Skeletal muscle cell (primary cell): ENCODE data around the gene MSANTD3.
"Not testable (repeated sequence)": the region's sequence is repeated elsewhere in the genome, so short reads cannot be mapped to it uniquely, and the experiment has no call there.

Source experiments
- DNase-seq: peaks from one replicate; pipeline ENCODE4 v3.0.0-alpha.2; 2010; ENCODE audit warnings: low read depth
- H3K4me3 ChIP-seq: 2 replicates; pipeline ENCODE4 v1.5.1; 2011; ENCODE audit warnings: low read depth, mild to moderate bottlenecking, control low read depth, low read length, moderate library complexity

The MSANTD3 gene

GRCh38 chr9:100426530-100427365 lies at the start of gene MSANTD3:
MSANTD3 (plus strand) TSS chr9:100427143; CDS start chr9:100441939, 14,796 bp downstream.
- DNase-seq = no peak
- peak within 1 kb of the TSS; percentile 67 for H3K4me3 ChIP-seq

- no peak overlapping the region for H3K4me3 ChIP-seq
- DNase-seq = peak; percentile 45
Measured at GRCh38 chr9:100379862-100380261, 47.1 kb upstream of the MSANTD3 start.

GRCh38 chr9:100392989-100393388 lies 34.0 kb upstream of the MSANTD3 start:
- not testable (repeated sequence) for H3K4me3 ChIP-seq, DNase-seq

DNA sequence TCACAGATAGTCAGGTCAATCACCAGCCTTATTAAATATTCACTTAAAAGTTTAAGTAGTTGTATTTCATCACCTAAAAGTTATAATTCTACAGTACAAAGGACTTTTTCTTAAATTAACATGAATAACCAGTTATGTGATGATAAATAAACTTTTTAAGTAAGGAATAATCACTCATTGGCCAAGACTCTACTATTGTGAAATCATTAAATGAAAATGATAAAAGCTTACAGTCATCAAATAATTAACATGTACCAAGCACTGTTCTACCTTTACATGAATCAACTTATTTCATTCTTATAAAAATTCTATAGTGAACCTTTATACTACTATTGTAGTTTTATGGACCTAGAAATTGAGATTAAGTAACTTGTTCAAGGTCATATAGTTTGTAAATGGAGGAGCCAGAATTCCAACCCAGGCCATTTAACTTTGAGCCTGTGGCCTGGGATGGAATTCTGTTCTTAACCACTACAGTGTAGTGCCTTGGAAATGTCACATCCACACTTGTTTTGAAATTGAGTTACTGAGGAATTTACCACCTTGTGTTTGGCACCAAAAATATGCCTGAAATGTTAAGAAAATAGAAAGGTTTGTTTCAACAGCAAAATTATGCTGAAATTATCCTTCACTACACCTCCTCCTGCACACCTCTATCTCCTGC lies 32.8 kb upstream of the MSANTD3 start:
- no peak overlapping the region for H3K4me3 ChIP-seq
- no peak for DNase-seq

GRCh38 chr9:100394816-100395215 lies 32.1 kb upstream of the MSANTD3 start:
- no peak overlapping the region for H3K4me3 ChIP-seq
- no peak for DNase-seq

DNA sequence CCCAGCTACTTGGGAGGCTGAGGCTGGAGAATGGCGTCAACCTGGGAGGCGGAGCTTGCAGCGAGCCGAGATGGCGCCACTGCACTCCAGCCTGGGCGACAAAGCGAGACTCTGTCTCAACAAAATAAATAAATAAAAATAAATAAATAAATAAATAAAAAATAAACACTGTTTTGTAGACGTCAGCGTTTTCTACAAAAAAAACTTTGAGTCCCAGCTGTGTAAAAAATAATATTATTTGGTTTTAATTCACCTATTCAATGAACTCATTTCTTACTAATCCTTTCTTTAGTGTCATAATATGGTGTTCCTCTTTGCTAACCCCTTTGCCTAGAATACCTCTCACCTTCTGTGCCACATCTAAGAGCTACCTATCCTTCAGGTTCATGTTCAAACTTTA lies 30.2 kb upstream of the MSANTD3 start:
- DNase-seq = no peak
- no peak overlapping the region for H3K4me3 ChIP-seq

GRCh38 chr9:100397529-100398266 lies 29.2 kb upstream of the MSANTD3 start:
- no peak overlapping the region for H3K4me3 ChIP-seq
- no peak for DNase-seq

GRCh38 chr9:100401042-100401441 lies 25.9 kb upstream of the MSANTD3 start:
- no peak for DNase-seq
- no peak overlapping the region for H3K4me3 ChIP-seq

DNA sequence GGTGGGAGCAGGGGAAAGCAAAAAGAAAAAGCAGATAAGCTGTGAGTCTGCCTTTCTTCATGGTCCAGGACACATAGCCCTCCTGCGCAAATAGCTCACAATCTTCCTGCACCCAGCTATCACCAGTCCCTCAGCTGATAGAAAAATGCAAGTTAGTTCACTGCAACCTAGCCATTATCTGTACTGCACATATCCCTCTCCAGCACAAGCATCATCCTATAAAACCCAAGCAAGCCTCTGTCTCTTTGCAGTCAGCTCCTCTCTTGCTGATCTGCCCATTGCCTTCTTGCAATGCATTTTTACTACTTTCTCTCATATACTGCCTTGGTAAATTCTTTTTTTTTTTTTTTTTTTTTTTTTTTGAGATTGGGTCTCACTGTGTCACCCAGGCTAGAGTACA lies 20.0 kb upstream of the MSANTD3 start:
- no peak for DNase-seq
- H3K4me3 ChIP-seq = no peak overlapping the region

DNA sequence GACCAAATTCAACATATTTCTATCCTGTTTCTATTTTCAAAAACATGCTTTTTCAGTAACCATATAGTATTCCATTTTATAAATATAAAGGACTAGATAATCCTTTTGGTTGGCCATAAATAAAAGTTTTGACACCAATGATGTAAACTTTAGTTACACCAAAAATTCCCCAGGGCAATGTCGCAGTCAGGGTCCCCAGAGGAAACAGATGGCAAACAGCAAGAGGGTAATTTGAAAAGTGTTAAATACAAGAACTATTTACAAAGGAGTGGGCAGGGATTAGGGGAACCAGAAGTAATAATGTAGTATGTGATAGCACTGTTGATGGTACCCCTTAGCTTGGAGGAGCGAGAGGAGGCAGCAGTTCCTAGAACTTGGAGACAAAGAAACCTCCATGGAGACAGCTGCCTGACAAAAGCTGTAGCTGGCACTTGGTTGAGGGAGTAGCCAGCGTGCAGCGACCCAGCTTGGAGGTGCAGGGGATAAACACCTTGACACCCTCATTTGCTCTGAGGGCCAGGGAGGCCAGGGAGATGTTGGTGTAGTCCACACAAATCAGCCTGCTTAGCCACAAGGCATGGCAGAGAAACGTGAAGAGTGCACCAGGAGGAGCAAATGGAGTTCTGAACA lies 18.3 kb upstream of the MSANTD3 start:
- no peak overlapping the region for H3K4me3 ChIP-seq
- no peak for DNase-seq

DNA sequence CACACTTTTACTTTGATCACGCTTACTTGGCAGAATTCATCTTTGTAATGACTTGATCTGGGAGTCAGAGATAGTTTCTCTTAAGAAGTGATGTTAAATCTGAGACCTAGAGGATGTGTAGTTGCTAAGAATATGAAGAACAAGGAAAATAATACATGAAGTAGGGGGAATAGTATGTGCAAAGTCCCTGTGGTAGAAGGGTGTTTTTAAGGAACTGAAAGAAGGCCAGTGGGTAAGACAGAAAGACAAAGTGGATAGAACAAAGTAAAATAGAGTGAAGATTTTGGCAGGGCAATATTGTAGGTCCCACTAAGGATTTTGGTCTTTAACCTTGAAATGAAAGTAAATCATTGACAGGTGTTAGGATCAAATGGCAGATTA lies 17.8 kb upstream of the MSANTD3 start:
- no peak overlapping the region for H3K4me3 ChIP-seq
- DNase-seq = no peak

DNA sequence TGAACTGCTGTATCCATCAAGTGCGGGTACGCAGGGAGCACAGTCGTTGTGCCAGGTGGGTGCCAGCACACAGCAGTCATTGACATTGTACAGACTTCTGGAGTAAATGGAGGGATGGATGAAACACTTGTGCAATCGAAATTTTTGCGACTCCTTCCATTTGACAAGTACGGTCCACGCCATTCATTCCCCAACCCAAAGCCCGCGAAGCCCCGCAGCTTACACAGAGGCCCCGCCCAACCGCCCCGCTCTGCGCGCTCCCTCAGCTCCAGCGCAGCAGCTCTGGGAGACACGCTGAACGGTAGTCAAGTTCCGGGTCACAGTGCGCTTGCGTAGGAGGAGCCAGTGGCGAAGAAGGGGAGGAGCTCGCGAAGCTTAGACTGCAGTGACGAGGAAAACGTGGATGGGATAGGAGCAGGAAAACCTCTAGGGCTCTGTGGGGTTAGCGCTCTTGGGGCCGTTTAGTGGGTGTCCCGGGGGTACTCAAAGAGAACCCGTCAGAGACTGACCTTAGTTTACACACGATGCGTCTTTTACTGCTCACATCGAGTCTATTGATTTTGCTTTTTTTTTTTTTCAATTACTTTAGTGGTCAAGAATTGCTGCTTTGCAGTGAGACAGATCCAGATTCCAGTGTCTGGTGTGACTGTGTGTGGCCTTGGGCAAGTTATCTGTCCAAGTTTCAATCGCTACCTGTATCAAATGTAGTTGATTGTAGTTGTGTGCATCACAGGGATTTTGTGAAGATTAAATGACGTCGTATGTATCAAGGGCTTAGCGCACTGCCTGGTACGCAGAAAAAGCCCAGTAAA lies 15.3 kb upstream of the MSANTD3 start:
- peak; percentile 61 for DNase-seq
- peak overlapping the region; percentile 56 for H3K4me3 ChIP-seq

DNA sequence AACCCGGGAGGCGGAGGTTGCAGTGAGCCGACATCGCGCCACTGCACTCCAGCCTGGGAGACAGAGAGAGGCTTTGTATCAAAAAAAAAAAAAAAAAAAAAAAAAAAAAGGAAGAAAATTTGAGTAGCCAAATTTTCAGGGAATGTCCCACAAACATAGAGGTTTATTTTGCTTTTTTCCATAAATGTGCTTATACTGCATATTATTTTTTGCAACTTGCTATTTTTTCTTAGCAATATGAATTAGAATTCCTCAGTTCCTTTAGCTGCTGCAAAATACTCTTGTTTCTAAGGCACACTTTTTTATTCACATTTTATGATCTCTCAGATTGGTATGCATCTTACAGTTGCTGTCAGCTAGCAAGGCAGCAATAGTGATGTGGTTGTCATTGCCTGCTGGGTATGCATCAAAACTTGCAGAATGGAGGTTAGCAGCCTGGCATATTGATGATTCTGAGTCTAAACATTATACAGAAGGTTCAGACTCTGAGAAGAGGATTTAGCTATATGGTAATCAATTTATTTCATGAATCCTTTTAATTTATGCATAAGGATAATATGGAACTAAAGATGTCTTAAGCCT lies 13.0 kb upstream of the MSANTD3 start:
- H3K4me3 ChIP-seq = no peak overlapping the region
- no peak for DNase-seq

DNA sequence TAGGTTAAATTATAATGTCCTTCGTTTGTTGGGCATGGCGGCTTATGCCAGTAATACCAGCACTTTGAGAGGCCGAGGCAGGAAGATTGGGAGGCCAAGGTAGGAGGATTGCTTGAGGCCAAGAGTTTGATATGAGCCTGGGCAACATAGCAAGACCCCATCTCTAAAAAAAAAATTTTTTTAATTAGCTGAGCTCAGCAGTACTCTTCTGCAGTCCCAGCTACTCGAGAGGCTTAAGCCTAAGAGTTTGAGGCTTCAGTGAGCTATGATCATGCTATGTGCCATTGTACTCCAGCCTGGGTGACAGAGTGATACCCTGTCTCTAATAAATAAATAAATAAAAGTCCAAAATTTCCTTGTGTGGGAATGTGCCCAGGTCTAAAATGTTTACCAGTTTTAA lies 9.1 kb upstream of the MSANTD3 start:
- no peak for DNase-seq
- H3K4me3 ChIP-seq = no peak overlapping the region

DNA sequence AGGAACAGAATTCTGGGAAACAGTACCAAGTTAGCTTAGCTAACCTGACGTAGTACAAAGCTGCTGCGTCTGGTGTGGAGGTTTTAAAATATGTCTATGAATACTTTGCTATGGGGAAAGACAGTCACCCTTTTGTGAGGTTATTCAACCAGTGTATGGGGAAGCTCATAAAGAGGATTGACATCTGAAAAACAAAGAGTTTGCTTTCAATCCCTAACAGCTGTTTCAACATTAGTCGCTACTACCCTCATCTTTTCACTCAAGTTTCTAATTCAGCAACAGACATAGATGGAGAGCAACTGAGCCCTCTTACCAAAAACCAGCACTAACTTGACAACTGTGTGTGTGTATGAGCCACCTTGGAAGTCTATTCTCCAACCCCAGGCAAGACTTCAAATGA lies 7.8 kb upstream of the MSANTD3 start:
- no peak for DNase-seq
- no peak overlapping the region for H3K4me3 ChIP-seq

DNA sequence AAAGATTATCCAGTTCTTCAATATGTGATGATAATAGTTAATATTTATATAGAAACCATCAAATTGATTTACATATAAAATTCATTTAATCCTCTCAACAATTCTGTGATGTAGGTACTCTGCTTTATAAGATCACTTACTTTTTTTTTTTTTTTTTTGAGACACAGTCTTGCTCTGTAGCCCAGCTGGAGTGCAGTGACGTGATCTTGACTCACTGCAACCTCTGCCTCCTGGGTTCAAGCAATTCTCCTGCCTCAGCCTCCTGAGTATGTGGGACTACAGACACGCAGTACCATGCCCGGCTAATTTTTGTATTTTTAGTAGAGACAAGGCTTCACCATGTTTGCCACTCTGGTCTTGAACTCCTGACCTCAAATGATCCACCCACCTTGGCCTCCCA lies 5.8 kb upstream of the MSANTD3 start:
- DNase-seq, H3K4me3 ChIP-seq: not testable (repeated sequence)

GRCh38 chr9:100425758-100426157 lies 1.2 kb upstream of the MSANTD3 start:
- DNase-seq = no peak
- H3K4me3 ChIP-seq = no peak overlapping the region

DNA sequence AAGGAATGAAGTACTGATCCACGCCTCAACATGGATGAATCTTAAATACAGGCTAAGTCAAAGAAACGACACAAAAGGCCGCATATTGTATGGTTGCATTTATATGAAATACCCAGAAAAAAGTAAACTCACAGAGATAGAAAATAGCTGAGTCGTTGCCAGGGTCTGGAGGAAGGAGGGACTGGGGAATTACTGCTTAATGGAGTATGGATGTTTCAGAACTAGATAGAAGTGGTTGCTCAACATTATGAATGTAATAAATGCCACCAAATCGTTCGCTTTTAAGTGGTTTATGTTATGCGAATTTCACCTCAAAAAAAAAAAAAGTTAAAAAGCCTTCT lies 784 bp upstream of the MSANTD3 start:
- peak overlapping the region; percentile 65 for H3K4me3 ChIP-seq

More for the DNA sequence above, 784 bp upstream of the MSANTD3 start:
- DNase-seq = no peak
